ENCODE results near the gene ATF5.
A peak's percentile ranks its signal among the peaks of the same experiment; 100 is the strongest.

Gene ATF5

GRCh38 chr19:49929121-49929610, at the start of gene ATF5, which contains the start of gene NUP62:
Gene ATF5, plus strand, starts transcription at chr19:49929205. Its CDS starts 1,646 bp downstream, at chr19:49930851.
Gene NUP62, minus strand, starts transcription at chr19:49929504. Its CDS starts 19,697 bp downstream, at chr19:49909807.
- peak; percentile 95 to 96 for DNase-seq

GRCh38 chr19:49879243-49879963, 49.6 kb upstream of the ATF5 start:
- no peak for DNase-seq

- no peak for DNase-seq
Measured at GRCh38 chr19:49880162-49880869, 48.7 kb upstream of the ATF5 start.

GRCh38 chr19:49881186-49881585, 47.8 kb upstream of the ATF5 start:
- no peak for DNase-seq

GRCh38 chr19:49881672-49882394, 47.2 kb upstream of the ATF5 start:
- DNase-seq = no peak

GRCh38 chr19:49882643-49883042, 46.4 kb upstream of the ATF5 start:
- no peak for DNase-seq

GRCh38 chr19:49883094-49883493, 45.9 kb upstream of the ATF5 start:
- DNase-seq = no peak

GRCh38 chr19:49884109-49884508, 44.9 kb upstream of the ATF5 start:
- no peak for DNase-seq

GRCh38 chr19:49884760-49885159, 44.2 kb upstream of the ATF5 start:
- no peak for DNase-seq

GRCh38 chr19:49887037-49887664, 41.9 kb upstream of the ATF5 start:
- no peak for DNase-seq

- DNase-seq = no peak
Measured at GRCh38 chr19:49887665-49888509, 41.1 kb upstream of the ATF5 start.

- DNase-seq = no peak
Measured at GRCh38 chr19:49888510-49888824, 40.5 kb upstream of the ATF5 start.

GRCh38 chr19:49889038-49889686, 39.8 kb upstream of the ATF5 start:
- no peak for DNase-seq

- DNase-seq = peak; percentile 76 to 78
Measured at GRCh38 chr19:49889687-49890348, 39.2 kb upstream of the ATF5 start.

GRCh38 chr19:49890349-49891311, 38.4 kb upstream of the ATF5 start:
- peak; percentile 68 to 73 for DNase-seq

- DNase-seq = no peak
Measured at GRCh38 chr19:49891393-49891792, 37.6 kb upstream of the ATF5 start.

- no peak for DNase-seq
Measured at GRCh38 chr19:49892716-49893115, 36.3 kb upstream of the ATF5 start.

GRCh38 chr19:49894011-49894664, 34.9 kb upstream of the ATF5 start:
- DNase-seq = no peak

GRCh38 chr19:49894879-49895565, 34.0 kb upstream of the ATF5 start:
- DNase-seq = peak; percentile 54 to 58

All from stimulated activated CD4-positive, alpha-beta T cell treated with anti-CD3 and anti-CD28 coated beads, Interleukin-2, amount 100 ng/mL, for 24 hours (primary cell).